Measurements from ENCODE around the gene MBP.

GRCh38 chr18:77118256-77119090 is 14.1 kb downstream of the MBP start:
- no peak for TF ChIP-seq POLR2AphosphoS5 (IDR thresholded peaks at IDR 0.05; ENCODE audit: low read depth, low read length)
- TF ChIP-seq POLR2A (IDR thresholded peaks at IDR 0.05; ENCODE audit: low read depth, low read length): no peak

All from GM12892 (cell line).